ENCODE data around the gene SOCS1. TPM values are rescaled to one million over a fixed set of nuclear protein-coding genes. Genes with fewer than 3 reads are reported as not detected.

The SOCS1 gene
- total and polyA plus RNA-seq, 2 of the 8 experiments (the other 6 are each of a cell fraction or from before 2014, with no cell fraction given): 21.0 to 48.9 TPM

DNA sequence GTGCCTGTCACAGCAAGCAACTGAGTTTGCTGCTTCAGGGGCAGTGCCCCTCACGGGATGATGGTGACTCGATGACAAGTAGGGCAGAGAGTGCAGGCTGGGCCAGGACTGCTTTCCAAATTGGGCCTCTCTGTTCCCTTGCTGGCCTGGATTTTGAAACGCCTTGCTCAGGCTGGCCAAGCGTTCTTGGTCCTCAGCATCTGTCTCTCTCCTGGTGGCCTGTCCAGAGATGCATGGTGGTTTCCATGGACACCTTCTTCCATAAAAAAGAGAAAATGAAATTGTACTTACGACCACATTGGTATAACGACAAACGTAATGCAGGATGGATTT lies 44.5 kb upstream of the SOCS1 start:
- no peaks in the 10 kb centered on the region for H3K79me1 ChIP-seq (ENCODE audit: low read depth, low read length)
- no peaks in the 10 kb centered on the region for H3K79me2 ChIP-seq (ENCODE audit: control insufficient read depth in 1 of 2, insufficient read depth in 2 of 2, low read length in 2 of 2)
- H3K27ac ChIP-seq (ENCODE audit: low read depth, low read length): no peak overlapping the region
- H3K9ac ChIP-seq (replicated peaks in 1 of 4; ENCODE audit: extremely low read depth in 1 of 4, low read depth in 3 of 4, low read length in 3 of 4): no peak overlapping the region
- H4K20me1 ChIP-seq (replicated peaks in 1 of 2; ENCODE audit: control insufficient read depth in 1 of 2, insufficient read depth in 2 of 2, low read length in 2 of 2): no peaks in the 10 kb centered on the region
- no peak overlapping the region for H2BK120ac ChIP-seq (replicated peaks; ENCODE audit: low read depth, low read length)
- no peak for TF ChIP-seq POLR2A (IDR thresholded peaks at IDR 0.05; ENCODE audit: control extremely low read depth in 1 of 2, low read depth in 2 of 2, low read length in 2 of 2)
- no peak for TF ChIP-seq TBP (IDR thresholded peaks at IDR 0.05; ENCODE audit: low read depth, low read length)
- no peak for TF ChIP-seq MAFK (IDR thresholded peaks at IDR 0.05; ENCODE audit: low read depth, low read length)
- no peak for TF ChIP-seq TAF7 (optimal IDR thresholded peaks at IDR 0.05; ENCODE audit: borderline replicate concordance, low read depth, low read length)
- no peak for TF ChIP-seq SIRT6 (IDR thresholded peaks at IDR 0.05; ENCODE audit: low read length)
- TF ChIP-seq BRCA1 (IDR thresholded peaks at IDR 0.05; ENCODE audit: low read depth, low read length): no peak
- TF ChIP-seq CHD1 (IDR thresholded peaks at IDR 0.05; ENCODE audit: low read depth, low read length): no peak
- no peak for TF ChIP-seq YY1 (IDR thresholded peaks at IDR 0.05; ENCODE audit: low read depth, low read length)
- no peak for TF ChIP-seq RXRA (IDR thresholded peaks at IDR 0.05; ENCODE audit: insufficient read depth, low read depth, low read length)
- no peak overlapping the region; the same call in 1 of the 2 replicates for H2BK12ac ChIP-seq (ENCODE audit: low read depth, low read length)
- H3K14ac ChIP-seq (ENCODE audit: insufficient read length): no peak overlapping the region
- H3K56ac ChIP-seq (replicated peaks; ENCODE audit: insufficient read length, low read depth, low read length): no peak overlapping the region
- no peaks in the 10 kb centered on the region for H3K9me3 ChIP-seq (ENCODE audit: insufficient read depth in 2 of 2, low read depth in 1 of 2, low read length in 1 of 2)
- H3K4me2 ChIP-seq (ENCODE audit: insufficient read depth in 1 of 2, low read depth in 2 of 2, low read length in 2 of 2): no peak overlapping the region
- H3K23me2 ChIP-seq (ENCODE audit: low read depth, low read length): no peaks in the 10 kb centered on the region
- CTCF ChIA-PET (ENCODE audit: partially characterized antibody): interaction anchor here (1.4 kb wide), 1 partner anchor 56 kb away, joined by 3 read pairs; no protein-coding TSS in a partner anchor
- H3K4me3 ChIP-seq (ENCODE audit: extremely low read depth in 1 of 4, insufficient read depth in 2 of 4, low read depth in 3 of 4, low read length in 4 of 4): no peak overlapping the region
- H2BK20ac ChIP-seq (ENCODE audit: low read length): 0 out of 2 replicates have a peak overlapping the region, but pooled peaks have one; percentile 56
- H3K18ac ChIP-seq (ENCODE audit: extremely low read depth, low read length): no peak overlapping the region
- DNase-seq (ENCODE audit: low read depth in 1 of 2, low spot score in 2 of 2) (no peak), FAIRE-seq (no peak)
- H3K4ac ChIP-seq (replicated peaks; ENCODE audit: insufficient read length, low read depth, low read length): no peak overlapping the region
- H4K8ac ChIP-seq (ENCODE audit: extremely low read depth, insufficient read depth, low read length): no peak overlapping the region
- H3K36me3 ChIP-seq (ENCODE audit: control insufficient read depth in 2 of 4, insufficient read depth in 4 of 4, low read length in 3 of 4): no peaks in the 10 kb centered on the region
- H4K91ac ChIP-seq (replicated peaks; ENCODE audit: insufficient read length, low read length): no peak overlapping the region
- no peak overlapping the region for H2AFZ ChIP-seq (ENCODE audit: low read length)
- no peak overlapping the region; the same call in 1 of the 2 replicates for H2AK5ac ChIP-seq (ENCODE audit: low read depth, low read length)
- H2BK15ac ChIP-seq (ENCODE audit: low read length): no peak overlapping the region
- WGBS, 2 experiments (ENCODE audit: extremely low coverage in 1 of 2, insufficient coverage in 1 of 2, insufficient read length in 1 of 2, insufficient replicate concordance in 2 of 2, low coverage in 1 of 2, low lambda C conversion rate in 2 of 2, missing lambda C conversion rate in 1 of 2): 94% methylated on average over 7 of the region's 7 CpGs; no CpG with 5 or more reads in 1 of the 2 experiments
- POLR2A ChIA-PET (ENCODE audit: partially characterized antibody): no interaction called here
- no peak overlapping the region for H2BK5ac ChIP-seq (ENCODE audit: low read depth, low read length)
- H3K23ac ChIP-seq (ENCODE audit: insufficient read length): no peak overlapping the region
- peaks cover 5 to 9% (median 9%) of the 10 kb centered on the region in 4 experiments for H3K4me1 ChIP-seq (replicated peaks in 1 of 4; ENCODE audit: control insufficient read depth in 3 of 4, insufficient read depth in 4 of 4, low read length in 3 of 4)
- H3K27me3 ChIP-seq (replicated peaks in 1 of 4; ENCODE audit: control insufficient read depth in 3 of 4, extremely low read depth in 1 of 4, insufficient read depth in 3 of 4, low read length in 3 of 4): no peaks in the 10 kb centered on the region
- H4K5ac ChIP-seq (ENCODE audit: insufficient read length, low read depth, low read length): no peak overlapping the region

Measured in H1 (cell line).